Cardiac septum (tissue), 1 donor: Measurements from ENCODE around the gene AOC3. TPM values are rescaled to one million over a fixed set of nuclear protein-coding genes. Genes with fewer than 3 reads are reported as not detected.
"Not testable (repeated sequence)": the region's sequence is repeated elsewhere in the genome, so short reads cannot be mapped to it uniquely, and the experiment has no call there.

Experiments
- DNase-seq: peaks from one replicate; pipeline ENCODE4 v3.0.0-alpha.2; 2020; ENCODE audit warnings: low spot score
- intact Hi-C: fragments of 100-400 bp; cut with DNase I; formaldehyde crosslinking; loops from one replicate; pipeline ENCODE4 v1.14.0; 2022
- microRNA-seq: library from miRNA; unstranded; fragments of <30 nt; microRNA quantifications from one replicate; pipeline ENCODE4 v1.2.0, GENCODE V29; 2020
- total RNA-seq: library from RNA; stranded (reverse); fragmentation: NEBNext Ultra II Directional; extraction: Animal tissue kit (Norgen Biotek cat#: 25700); gene quantifications from one replicate; pipeline ENCODE4 v1.2.1, GENCODE V29; 2021
- donor health status: DM: no; HTN: no; CAD: no.

Gene AOC3
- total RNA-seq, 1 donor from 2014 or later: 12.9 TPM

DNA sequence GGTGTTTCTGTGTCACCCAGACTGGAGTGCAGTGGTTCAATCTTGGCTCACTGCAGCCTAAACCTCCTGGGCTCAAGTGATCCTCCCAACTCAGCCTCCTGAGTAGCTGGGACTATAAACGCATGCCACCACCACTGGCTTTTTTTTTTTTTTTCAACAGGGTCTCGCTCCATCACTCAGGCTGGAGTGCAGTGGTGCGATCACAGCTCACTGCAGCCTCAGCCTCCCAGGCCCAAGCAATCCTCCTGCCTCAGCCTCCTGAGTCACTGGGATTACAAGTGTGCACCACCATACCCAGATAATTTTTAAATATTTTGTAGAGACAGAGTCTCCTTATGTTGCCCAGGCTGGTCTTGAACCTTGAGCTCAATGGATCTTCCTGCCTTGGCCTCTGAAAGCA, 34.8 kb downstream of the AOC3 start:
- DNase-seq, intact Hi-C loops: not testable (repeated sequence)

DNA sequence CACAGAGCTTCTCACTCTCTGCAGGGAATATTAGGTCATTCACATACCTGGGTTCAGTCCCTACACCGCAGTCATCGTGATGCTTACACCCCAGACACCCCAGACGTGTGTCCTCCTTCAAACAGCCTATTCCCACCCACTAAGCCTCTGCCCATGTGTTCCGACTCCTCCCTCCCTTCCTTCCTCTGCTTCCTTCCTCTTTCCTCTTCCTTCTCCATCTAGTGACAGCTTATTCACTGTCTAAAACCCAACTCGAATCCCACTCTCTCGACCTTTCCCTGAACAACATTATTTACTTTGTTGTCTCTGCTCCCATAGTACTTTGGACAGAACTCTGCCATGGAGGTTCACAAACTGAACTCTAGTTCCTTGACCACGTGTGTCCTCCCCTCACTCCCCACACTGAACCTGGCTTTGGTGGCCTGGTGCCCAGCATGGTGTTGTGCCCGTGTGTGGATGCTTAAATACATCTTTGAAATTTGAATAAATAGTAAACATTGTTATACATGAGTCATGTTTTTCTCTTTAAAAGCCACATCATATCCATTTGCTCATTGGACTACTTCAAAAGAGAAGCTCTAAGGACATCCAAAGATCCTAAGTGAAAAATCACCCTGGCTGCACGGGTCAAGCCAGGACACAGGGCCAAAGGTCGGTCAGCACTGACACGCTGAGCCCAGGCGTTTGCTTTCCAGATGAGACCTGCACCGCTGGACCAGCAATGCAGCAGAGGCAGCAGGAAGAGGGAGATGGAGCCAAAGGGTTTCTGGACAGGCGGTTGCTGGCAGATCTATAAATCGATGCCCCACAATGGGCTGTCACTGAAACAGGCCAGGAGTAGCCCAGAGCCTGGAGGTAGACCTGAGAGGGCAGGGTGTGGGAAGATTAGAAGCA, 35.5 kb downstream of the AOC3 start:
- intact Hi-C loops: no loop called here

GRCh38 chr17:42889809-42890208, 38.8 kb downstream of the AOC3 start:
- DNase-seq: no peak
- intact Hi-C loops: no loop called here

More for the DNA sequence above, 35.5 kb downstream of the AOC3 start:
- no peak for DNase-seq

- peak; percentile 87 for DNase-seq
- intact Hi-C loops: no loop called here
Observed at GRCh38 chr17:42891539-42892152, 40.6 kb downstream of the AOC3 start.

GRCh38 chr17:42893359-42893758, 42.4 kb downstream of the AOC3 start:
- intact Hi-C loops: no loop called here
- DNase-seq: no peak

DNA sequence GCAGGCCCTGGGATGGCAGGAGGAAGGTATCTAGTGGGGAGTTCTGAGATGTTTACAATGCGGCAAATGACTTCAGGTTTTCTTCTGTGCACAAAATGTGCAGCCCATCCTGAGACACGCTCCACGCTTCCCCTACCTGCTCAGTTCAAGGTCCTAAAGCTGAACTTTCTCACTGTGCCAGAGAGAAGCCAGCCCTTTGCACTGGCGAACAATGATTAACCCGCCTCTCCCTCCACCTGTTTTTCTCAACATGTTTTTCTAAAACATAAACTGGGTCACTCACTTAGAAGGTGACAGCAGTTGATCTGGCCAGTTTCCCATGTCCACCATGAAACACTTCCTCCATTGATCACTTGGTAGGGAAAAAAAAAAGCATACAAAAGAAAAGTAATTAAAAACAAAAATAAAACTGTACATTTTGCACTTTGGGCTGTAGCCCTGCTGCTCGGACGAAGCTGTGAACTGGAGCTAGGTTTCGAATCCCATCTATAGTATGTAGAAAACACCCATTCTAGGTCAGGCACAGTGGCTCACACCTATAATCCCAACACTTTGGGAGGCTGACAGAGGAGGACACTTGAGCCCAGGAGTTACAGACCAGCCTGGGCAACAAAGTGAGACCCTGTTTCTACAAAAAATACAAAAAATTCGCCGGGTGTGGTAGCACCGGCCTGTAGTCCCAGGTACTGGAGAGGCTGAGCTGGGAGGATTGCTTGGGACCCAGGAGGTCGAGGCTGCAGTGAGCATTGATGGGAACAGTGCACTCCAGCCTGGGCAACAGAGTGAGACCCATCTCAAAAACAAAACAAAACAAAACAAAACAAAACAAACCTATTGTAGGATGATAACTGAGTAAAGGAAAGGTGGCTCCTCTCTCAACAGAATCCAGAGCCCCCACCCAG, 43.5 kb downstream of the AOC3 start:
- intact Hi-C loops: no loop called here
- DNase-seq: no peak

- no peak for DNase-seq
- intact Hi-C loops: no loop called here
Observed at GRCh38 chr17:42895185-42895555, 44.2 kb downstream of the AOC3 start.

DNA sequence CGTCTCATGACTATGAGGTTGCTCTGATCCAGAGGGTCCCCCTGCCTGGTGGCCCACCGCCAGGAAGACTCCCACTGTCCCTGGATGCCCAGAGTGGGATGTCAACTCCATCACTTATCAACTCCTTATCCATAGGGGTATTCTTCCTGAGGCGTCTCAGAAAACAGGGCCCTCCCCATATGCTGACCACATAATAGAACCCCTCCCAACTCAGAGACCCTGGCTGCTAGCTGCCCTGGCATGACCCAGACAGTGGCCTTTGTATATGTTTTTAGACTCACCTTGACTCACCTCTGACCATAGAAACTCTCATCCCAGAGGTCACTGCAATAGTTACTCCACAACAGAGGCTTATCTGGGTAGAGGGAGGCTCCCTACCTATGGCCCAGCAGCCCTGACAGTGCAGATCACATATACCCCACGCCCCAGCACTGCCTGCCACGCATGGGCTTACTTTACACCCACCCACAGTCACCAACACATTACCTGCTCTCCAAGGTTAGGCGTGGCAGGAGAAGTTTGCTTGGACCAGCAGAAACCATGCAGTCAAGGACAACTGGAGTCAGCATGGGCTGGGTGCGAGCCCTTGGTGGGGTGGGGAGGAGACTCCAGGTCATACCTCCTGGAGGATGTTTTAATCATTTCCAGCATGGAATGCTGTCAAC, 47.3 kb downstream of the AOC3 start:
- intact Hi-C loops: no loop called here
- DNase-seq: peak; percentile 15

DNA sequence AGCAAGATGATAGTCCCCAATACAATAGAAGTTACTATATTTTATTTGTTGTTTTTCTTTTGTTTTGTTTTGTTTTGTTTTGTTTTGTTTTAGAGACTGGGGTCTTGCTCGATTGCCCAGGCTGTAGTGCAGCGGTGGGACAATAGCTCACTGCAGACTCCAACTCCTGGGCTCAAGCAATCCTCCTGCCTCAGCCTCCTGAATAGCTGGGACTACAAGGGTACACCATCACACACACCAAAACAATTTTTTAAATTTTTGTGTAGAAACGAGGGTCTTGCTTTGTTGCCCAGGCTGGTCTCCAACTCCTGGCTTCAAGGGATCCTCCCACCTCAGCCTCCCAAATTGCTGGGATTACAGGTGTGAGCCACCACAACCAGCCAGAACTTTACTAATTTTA, 49.0 kb downstream of the AOC3 start:
- peak; percentile 24 for DNase-seq
- intact Hi-C loops: not testable (repeated sequence)

DNA sequence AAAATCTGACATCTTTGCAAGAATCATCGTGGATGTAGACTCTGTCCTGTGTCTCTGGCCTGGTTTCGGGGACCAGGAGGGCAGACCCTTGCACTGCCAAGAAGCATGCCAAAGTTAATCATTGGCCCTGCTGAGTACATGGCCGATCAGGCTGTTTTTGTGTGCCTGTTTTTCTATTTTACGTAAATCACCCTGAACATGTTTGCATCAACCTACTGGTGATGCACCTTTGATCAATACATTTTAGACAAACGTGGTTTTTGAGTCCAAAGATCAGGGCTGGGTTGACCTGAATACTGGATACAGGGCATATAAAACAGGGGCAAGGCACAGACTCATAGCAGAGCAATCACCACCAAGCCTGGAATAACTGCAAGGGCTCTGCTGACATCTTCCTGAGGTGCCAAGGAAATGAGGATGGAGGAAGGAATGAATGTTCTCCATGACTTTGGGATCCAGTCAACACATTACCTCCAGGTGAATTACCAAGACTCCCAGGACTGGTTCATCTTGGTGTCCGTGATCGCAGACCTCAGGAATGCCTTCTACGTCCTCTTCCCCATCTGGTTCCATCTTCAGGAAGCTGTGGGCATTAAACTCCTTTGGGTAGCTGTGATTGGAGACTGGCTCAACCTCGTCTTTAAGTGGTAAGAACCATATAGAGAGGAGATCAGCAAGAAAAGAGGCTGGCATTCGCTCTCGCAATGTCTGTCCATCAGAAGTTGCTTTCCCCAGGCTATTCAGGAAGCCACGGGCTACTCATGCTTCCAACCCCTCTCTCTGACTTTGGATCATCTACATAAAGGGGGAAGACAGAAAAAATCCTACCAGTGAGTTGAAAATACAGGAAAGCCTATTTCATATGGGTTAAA, 49.7 kb downstream of the AOC3 start, which contains the start of gene G6PC1:
G6PC1 (plus strand) TSS at position 340 of the 872 bp plus-strand sequence; CDS start at position 418, 78 bp downstream.
- DNase-seq: peak; percentile 20
- intact Hi-C loops: no loop called here

DNA sequence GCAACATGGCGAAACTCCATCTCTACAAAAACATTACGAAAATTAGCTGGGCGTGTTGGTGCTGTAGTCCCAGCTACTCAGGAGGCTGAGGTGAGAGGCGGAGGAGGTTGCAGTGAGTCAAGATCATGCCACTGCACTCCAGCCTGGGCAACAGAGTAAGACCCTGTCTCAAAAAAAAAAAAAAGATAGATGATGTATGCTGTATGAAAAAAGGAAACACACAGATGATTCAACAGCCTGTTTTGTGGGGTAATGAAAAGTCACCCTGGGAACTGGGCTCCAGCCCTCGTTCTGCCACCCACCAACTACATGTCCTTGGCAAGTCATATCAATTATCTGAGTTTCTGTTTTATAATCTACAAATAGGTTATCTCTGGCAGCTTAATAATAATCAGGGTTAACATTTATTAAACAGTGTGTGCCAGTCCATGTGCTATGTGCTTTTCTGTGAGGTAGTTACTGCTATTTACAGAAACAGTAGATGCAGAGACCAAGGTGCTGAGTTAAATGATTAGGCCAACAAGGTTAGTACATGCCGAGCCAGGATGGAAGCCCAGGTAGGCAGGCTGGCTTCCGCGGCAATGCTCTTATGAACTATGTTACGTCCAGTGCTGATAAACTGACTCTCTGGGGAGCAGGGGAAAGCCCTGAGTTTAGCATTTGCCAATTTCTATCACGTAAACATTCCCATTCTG, 50.7 kb downstream of the AOC3 start:
- no peak for DNase-seq
- intact Hi-C loops: no loop called here

GRCh38 chr17:42904110-42904469, 53.1 kb downstream of the AOC3 start:
- DNase-seq: no peak
- intact Hi-C loops: no loop called here

- intact Hi-C loops: no loop called here
- DNase-seq: no peak
Observed at GRCh38 chr17:42906772-42907446, 55.9 kb downstream of the AOC3 start.

Small RNA genes within 50 kb of the gene (microRNA-seq; reads per million reads assigned to microRNA genes)
- gene MIR6781: not detected

Other genes starting within 250 kb of the AOC3 start
- 21.3 TPM for gene RETREG3, start 241.8 kb upstream of the AOC3 start, total RNA-seq
- 45.6 TPM for gene TUBG1, start 241.5 kb upstream of the AOC3 start, total RNA-seq
- gene TUBG2, start 191.9 kb upstream of the AOC3 start, total RNA-seq: 21.9 TPM
- 20.2 TPM for gene PLEKHH3, start 174.2 kb upstream of the AOC3 start, total RNA-seq
- gene CCR10, start 169.4 kb upstream of the AOC3 start, total RNA-seq: 1.2 TPM
- 7.0 TPM for gene CNTNAP1, start 168.7 kb upstream of the AOC3 start, total RNA-seq
- 45.4 TPM for gene EZH1, start 106.2 kb upstream of the AOC3 start, total RNA-seq
- gene RAMP2, start 90.0 kb upstream of the AOC3 start, total RNA-seq: 45.8 TPM
- gene VPS25, start 77.8 kb upstream of the AOC3 start, total RNA-seq: 32.3 TPM
- gene WNK4, start 70.6 kb upstream of the AOC3 start, total RNA-seq: not detected
- gene COA3, start 52.5 kb upstream of the AOC3 start, total RNA-seq: 61.4 TPM
- gene CNTD1, start 52.3 kb upstream of the AOC3 start, total RNA-seq: not detected
- gene BECN1, start 26.9 kb upstream of the AOC3 start, total RNA-seq: 84.3 TPM
- gene PSME3, start 17.8 kb upstream of the AOC3 start, total RNA-seq: 66.9 TPM
- gene AOC2, start 6.6 kb upstream of the AOC3 start, total RNA-seq: 0.89 TPM
- not detected for gene G6PC1, start 49.6 kb downstream of the AOC3 start, total RNA-seq
- 27.0 TPM for gene AARSD1, start 113.3 kb downstream of the AOC3 start, total RNA-seq
- gene PTGES3L, start 128.9 kb downstream of the AOC3 start, total RNA-seq: 51.2 TPM
- gene RUNDC1, start 129.4 kb downstream of the AOC3 start, total RNA-seq: 14.8 TPM
- 536 TPM for gene RPL27, start 147.2 kb downstream of the AOC3 start, total RNA-seq
- 13.7 TPM for gene IFI35, start 155.6 kb downstream of the AOC3 start, total RNA-seq
- 81.3 TPM for gene VAT1, start 171.2 kb downstream of the AOC3 start, total RNA-seq
- gene RND2, start 174.0 kb downstream of the AOC3 start, total RNA-seq: 0.89 TPM